GM12873 (cell line): ENCODE results near the gene MRPS24.

Experiments
- CTCF ChIP-seq: IDR thresholded peaks from 2 replicates; pipeline ENCODE4 v1.5.1; 2012; ENCODE audit warnings: low read depth, mild to moderate bottlenecking, moderate library complexity, low read length, control low read depth; ENCODE audit not compliant: insufficient read depth; ENCODE audit errors: missing control alignments

The MRPS24 gene

GRCh38 chr7:43849047-43849446 is 20.3 kb downstream of the MRPS24 start:
- TF ChIP-seq CTCF: no peak

DNA sequence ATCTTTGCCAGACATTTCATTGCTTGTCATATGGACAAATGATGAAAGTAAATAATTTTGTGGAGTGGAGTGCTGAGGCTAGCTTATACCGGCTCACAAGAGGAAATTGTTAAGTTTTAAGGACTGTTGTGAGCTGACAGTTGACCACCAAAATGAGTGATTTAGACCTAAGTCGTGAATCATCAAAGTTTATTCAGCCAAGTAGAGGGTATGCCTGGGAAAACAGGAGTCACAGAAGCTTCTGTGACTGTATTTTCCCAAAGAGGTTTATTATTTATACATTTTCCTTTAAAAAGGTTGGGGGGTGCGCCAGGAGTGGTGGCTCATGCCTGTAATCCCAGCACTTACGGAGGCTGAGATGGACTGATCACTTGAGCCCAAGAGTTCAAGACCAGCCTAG is 21.8 kb downstream of the MRPS24 start:
- no peak for TF ChIP-seq CTCF

DNA sequence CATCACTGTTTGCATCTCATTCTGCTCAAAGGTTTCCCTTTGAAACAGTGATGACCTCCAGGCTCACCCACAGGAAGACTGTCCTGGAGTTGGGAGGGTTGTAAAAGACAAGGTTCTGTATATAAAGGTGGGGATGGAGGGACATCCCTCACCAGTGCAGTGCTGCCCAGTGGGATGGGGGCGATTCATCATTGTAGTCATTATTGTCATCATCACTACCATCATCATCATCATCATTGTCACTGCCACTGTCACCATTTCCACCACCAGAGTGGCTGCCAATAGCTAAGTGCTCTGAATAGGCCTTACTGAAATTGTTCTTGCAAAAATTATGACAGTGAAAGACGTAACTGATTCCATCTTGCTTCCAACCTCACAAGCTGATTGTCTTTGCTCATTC is 24.7 kb downstream of the MRPS24 start:
- no peak for TF ChIP-seq CTCF

DNA sequence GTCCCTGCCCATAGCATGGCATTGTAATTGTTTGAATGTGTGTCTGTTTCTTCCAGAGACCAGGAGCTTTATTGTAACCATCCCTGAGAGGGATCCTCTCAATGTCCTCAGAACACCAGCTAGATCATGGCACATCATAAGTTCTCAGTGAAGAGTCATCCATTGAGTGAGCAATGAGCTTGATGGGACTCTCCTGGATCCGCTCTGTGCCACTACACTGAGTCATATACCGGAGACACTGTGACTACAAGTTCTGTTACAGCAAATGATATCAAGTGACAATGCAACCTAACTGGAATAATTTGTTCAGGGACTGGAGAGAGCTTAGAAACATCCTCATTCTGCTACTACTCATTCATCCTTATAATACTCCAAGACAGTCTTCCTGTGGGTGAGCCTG is 25.1 kb downstream of the MRPS24 start:
- no peak for TF ChIP-seq CTCF

GRCh38 chr7:43843296-43843695 is 26.0 kb downstream of the MRPS24 start:
- no peak for TF ChIP-seq CTCF

GRCh38 chr7:43838201-43838658 is 31.1 kb downstream of the MRPS24 start:
- no peak for TF ChIP-seq CTCF

GRCh38 chr7:43834463-43835251 is 34.7 kb downstream of the MRPS24 start:
- TF ChIP-seq CTCF: no peak
